GM12878 (cell line): ENCODE results near the gene PDE7B. TPM values are rescaled to one million over a fixed set of nuclear protein-coding genes. Genes with fewer than 3 reads are reported as not detected.

ENCODE experiments used
- ATAC-seq: fragments of 200-7000 bp; cut with Tn5 transposase; 3 replicates; pipeline ENCODE4 v1.9.1; 2020; ENCODE audit warnings: mild to moderate bottlenecking, moderate library complexity
- BruUV-seq: library from RNA; stranded (reverse); fragments of 400-500 nt; replicated peaks from 2 replicates; lab custom pipeline; 2021; lab: Mats Ljungman, UMichigan
- CTCF ChIA-PET: fragments of 300-600 bp; sonication (Branson Sonifier 250); formaldehyde crosslinking; extraction: SDS; loops from one replicate; lab custom pipeline; 2021; ENCODE audit warnings: inconsistent platforms; lab: Yijun Ruan, JAX
- POLR2A ChIA-PET: fragments of 350-600 bp; formaldehyde crosslinking; extraction: SDS; loops from one replicate; lab custom pipeline; 2021; ENCODE audit warnings: inconsistent platforms; lab: Charles Lee
- RAD21 ChIA-PET: fragments of 300-600 bp; sonication (Branson Sonifier 250); formaldehyde crosslinking; loops from one replicate; lab custom pipeline; 2023; ENCODE audit warnings: antibody characterized with exemption; ENCODE audit not compliant: unreplicated experiment; lab: Charles Lee
- SMC1A ChIA-PET: fragments of 300-600 bp; sonication (Branson Sonifier 250); formaldehyde crosslinking; loops from one replicate; lab custom pipeline; 2023; ENCODE audit not compliant: unreplicated experiment, uncharacterized antibody; lab: Charles Lee
- DNase-seq: peaks from one replicate; pipeline ENCODE4 v3.0.0-alpha.2; 2011; ENCODE audit warnings: low read depth, low spot score
- FAIRE-seq: peaks from 3 replicates; lab custom pipeline; 2011; peaks lifted over from hg19 to GRCh38; lab: Jason Lieb, UNC
- H2AFZ ChIP-seq: 2 replicates; pipeline ENCODE4 v1.6.0; 2011; ENCODE audit warnings: low read depth, low read length, control low read depth; ENCODE audit not compliant: control insufficient read depth
- H3K27ac ChIP-seq: 2 replicates; pipeline ENCODE4 v1.5.1; 2011; ENCODE audit warnings: control low read depth; ENCODE audit not compliant: control insufficient read depth, insufficient read depth
- H3K27me3 ChIP-seq, 2 experiments: replicated peaks in 1 of 2; 2 replicates each; pipeline versions ENCODE4 v1.6.0 to v1.6.1; 2011; ENCODE audit warnings: low read length in 1 of 2; ENCODE audit not compliant: control insufficient read depth in 2 of 2, insufficient read depth in 2 of 2
- H3K36me3 ChIP-seq, 2 experiments: 2 replicates each; pipeline ENCODE4 v1.5.1; 2011; ENCODE audit warnings: low read length in 1 of 2; ENCODE audit not compliant: control insufficient read depth in 2 of 2, insufficient read depth in 2 of 2
- H3K4me1 ChIP-seq: 2 replicates; pipeline ENCODE4 v1.6.1; 2011; ENCODE audit warnings: mild to moderate bottlenecking, low read length, moderate library complexity, mixed read lengths; ENCODE audit not compliant: control insufficient read depth, insufficient read depth
- H3K4me2 ChIP-seq: 2 replicates; pipeline ENCODE4 v1.6.0; 2011; ENCODE audit warnings: control low read depth; ENCODE audit not compliant: control insufficient read depth, insufficient read depth
- H3K4me3 ChIP-seq: fragments of 200-600 bp; sonication (generic); 2 replicates; pipeline ENCODE4 v1.5.1; 2016
- H3K79me2 ChIP-seq: 2 replicates; pipeline ENCODE4 v1.6.0; 2011; ENCODE audit warnings: low read length; ENCODE audit not compliant: control insufficient read depth, insufficient read depth
- H3K9ac ChIP-seq: 2 replicates; pipeline ENCODE4 v1.8.0; 2011; ENCODE audit warnings: low read length, control low read depth, mixed read lengths; ENCODE audit not compliant: control insufficient read depth, insufficient read depth
- H3K9me3 ChIP-seq: replicated peaks from 3 replicates; pipeline ENCODE4 v1.5.1; 2011; ENCODE audit warnings: mild to moderate bottlenecking, low read length; ENCODE audit not compliant: control insufficient read depth, insufficient read depth
- H4K20me1 ChIP-seq: 2 replicates; pipeline ENCODE4 v1.6.0; 2011; ENCODE audit not compliant: control insufficient read depth, insufficient read depth
- BACH1 ChIP-seq: fragments of 450-650 bp; IDR thresholded peaks from 2 replicates; pipeline ENCODE4 v1.6.1; 2017; ENCODE audit warnings: mild to moderate bottlenecking, borderline replicate concordance
- IRF4 ChIP-seq: IDR thresholded peaks from 2 replicates; pipeline ENCODE4 v1.6.1; 2011; ENCODE audit warnings: low read depth, low read length
- MEF2A ChIP-seq: IDR thresholded peaks from 2 replicates; pipeline ENCODE4 v1.6.1; 2011; ENCODE audit warnings: low read depth, mild to moderate bottlenecking, low read length, moderate library complexity; ENCODE audit not compliant: insufficient read depth
- MYB ChIP-seq: fragments of 150-350 bp; IDR thresholded peaks from 2 replicates; pipeline ENCODE4 v1.6.1; 2014; ENCODE audit warnings: mild to moderate bottlenecking, low read depth, low read length, borderline replicate concordance
- SKIL ChIP-seq: fragments of 450-650 bp; IDR thresholded peaks from 2 replicates; pipeline ENCODE4 v1.6.1; 2017; ENCODE audit warnings: mild to moderate bottlenecking, low read depth, inconsistent platforms; ENCODE audit not compliant: poor library complexity, severe bottlenecking
- ZNF24 ChIP-seq: fragments of 450-650 bp; IDR thresholded peaks from 2 replicates; pipeline ENCODE4 v1.6.1; 2017; ENCODE audit warnings: antibody characterized with exemption, mild to moderate bottlenecking
- WGBS: methylation state at CpG from one replicate; pipeline ENCODE4 v1.1.6; 2016; ENCODE audit warnings: low lambda C conversion rate; ENCODE audit not compliant: insufficient replicate concordance, insufficient coverage; ENCODE audit errors: missing lambda C conversion rate; 5-methylcytosine and 5-hydroxymethylcytosine counted together
- in situ Hi-C: fragments of 300-500 bp; cut with MboI; formaldehyde crosslinking; loops from 9 replicates; pipeline ENCODE4 v1.14.3; 2018; ENCODE audit warnings: mixed read lengths
- intact Hi-C: fragments of 100-400 bp; cut with micrococcal nuclease; formaldehyde crosslinking; loops from one replicate; pipeline ENCODE4 v1.14.2; 2022; ENCODE audit not compliant: unreplicated experiment
- polyA plus RNA-seq, 11 experiments: library from polyadenylated mRNA; depleted of rRNA in 4 of 11; unstranded in 6 of 11; stranded (reverse) in 5 of 11; fragments of >200 nt; fragmentation: Nextera tagmentation in 4 of 11; fragmentation: Illumina TruSeq in 1 of 11; extraction: Ambion mirVana in 4 of 11; extraction: Trizol in 1 of 11; gene quantifications; 1 replicate in 1 of 11; 2 replicates in 10 of 11; pipeline versions ENCODE4 v1.2.1 to v1.2.3, GENCODE V29; 2011 to 2016; ENCODE audit warnings: inconsistent platforms in 2 of 11, missing spikeins in 2 of 11, low read depth in 1 of 11
- total RNA-seq, 4 experiments: library from RNA; depleted of rRNA in 3 of 4; stranded (reverse); fragments of >200 nt in 3 of 4; fragmentation: Illumina TruSeq in 1 of 4; extraction: Trizol in 1 of 4; gene quantifications; 2 replicates each; pipeline versions ENCODE4 v1.2.1 to v1.2.3, GENCODE V29; 2013 to 2021

PDE7B gene
- total and polyA plus RNA-seq, 10 of the 15 experiments (the other 5 are each of a cell fraction or from before 2014, with no cell fraction given): not detected

GRCh38 chr6:135920689-135921088, 69.2 kb downstream of the PDE7B start:
- Histone ChIP-seq H3K27ac (no peak overlapping the region), H3K4me3 (no peak overlapping the region), H3K36me3 (no peaks in the 10 kb centered on the region), H3K4me2 (no peak overlapping the region), H3K79me2 (no peaks in the 10 kb centered on the region), H3K9ac (no peak overlapping the region)
- no TSS peak for BruUV-seq
- 15% methylated on average over 7 of the region's 7 CpGs for WGBS
- ChIA-PET SMC1A (interaction anchor here (1.5 kb wide), 1 partner anchor 9 kb away, joined by 6 read pairs; no protein-coding TSS in a partner anchor), RAD21 (no interaction called here)
- no peak for DNase-seq
- intact Hi-C loops (no loop called here), in situ Hi-C loops (no loop called here)
- TF ChIP-seq MEF2A (no peak), BACH1 (no peak), ZNF24 (no peak), SKIL (no peak), MYB (no peak), IRF4 (no peak)
- TF ChIP-seq, all 136 proteins: peak for 0
- Histone ChIP-seq H3K27me3 (no peaks in the 10 kb centered on the region; a peak in 1 of 4 replicates), H3K9me3 (no peaks in the 10 kb centered on the region), H4K20me1 (no peaks in the 10 kb centered on the region; the same call in 1 of the 2 replicates), H2AFZ (no peak overlapping the region), H3K4me1 (no peaks in the 10 kb centered on the region)
- no peak for FAIRE-seq
- POLR2A ChIA-PET: no interaction called here
- no peak for ATAC-seq
- CTCF ChIA-PET: interaction anchor here (2.6 kb wide), 1 partner anchor 11 kb away, joined by 13 read pairs; no protein-coding TSS in a partner anchor
